Measurements from ENCODE around the gene SLCO4A1. TPM values are rescaled to one million over a fixed set of nuclear protein-coding genes. Genes with fewer than 3 reads are reported as not detected.
A peak's percentile ranks its signal among the peaks of the same experiment; 100 is the strongest.

Gene SLCO4A1
- total and polyA plus RNA-seq, 9 of the 15 experiments (the other 6 are each of a cell fraction or from before 2014, with no cell fraction given), result 1.6 to 21.9 (median 12.8) TPM

GRCh38 chr20:62708591-62709536, 66.6 kb downstream of the SLCO4A1 start, which contains the start of gene NTSR1:
TSS of gene NTSR1 (plus strand) at chr20:62708836. CDS start at chr20:62709208, 372 bp downstream.
- H2AFZ ChIP-seq (ENCODE audit: low read depth, low read length), result no peak within 1 kb of the TSS
- peaks cover 14 to 60% of the 10 kb centered on the region in 2 experiments for H3K4me1 ChIP-seq (replicated peaks in 1 of 2; ENCODE audit: control insufficient read depth in 2 of 2, insufficient read depth in 2 of 2, low read length in 2 of 2)
- H3K9ac ChIP-seq (ENCODE audit: insufficient read depth in 1 of 2, low read depth in 2 of 2, low read length in 2 of 2), result no peak within 1 kb of the TSS; a peak in 1 of 4 replicates
- no peak within 1 kb of the TSS for H3K4me3 ChIP-seq
- FAIRE-seq (no peak), ATAC-seq (no peak), DNase-seq (ENCODE audit: extremely low read depth in 1 of 4, low spot score in 3 of 4) (peak in 2 of 4 experiments; percentile 39 to 45)
- ChIA-PET CTCF (ENCODE audit: low intra/inter-chr PET ratio) (no interaction called here), POLR2A (interaction anchor here (0.6 kb wide), 2 partner anchors 14 to 85 kb away, joined by 3 read pairs; no protein-coding TSS in a partner anchor)
- H3K27me3 ChIP-seq (ENCODE audit: control insufficient read depth in 2 of 2, insufficient read depth in 2 of 2, low read length in 2 of 2), result peaks cover 36 to 63% of the 10 kb centered on the region in 2 experiments
- H4K20me1 ChIP-seq (replicated peaks; ENCODE audit: control insufficient read depth, insufficient read depth, low read length), result no peaks in the 10 kb centered on the region
- WGBS (ENCODE audit: insufficient coverage, low coverage, missing lambda C conversion rate), result 59% methylated on average over 45 of the region's 124 CpGs
- no peaks in the 10 kb centered on the region for H3K9me1 ChIP-seq (ENCODE audit: control insufficient read depth, insufficient read depth, low read length)
- in situ Hi-C loops (cut with MboI), result no loop called here
- no TSS peak for BruUV-seq (replicated peaks)
- TF ChIP-seq NFE2 (IDR thresholded peaks at IDR 0.05; ENCODE audit: low read depth) (no peak), ETV6 (IDR thresholded peaks at IDR 0.05; ENCODE audit: borderline replicate concordance in 1 of 2, low read depth in 2 of 2, low read length in 1 of 2) (no peak), ETV6 (CRISPR knock-in tag; IDR thresholded peaks at IDR 0.05; ENCODE audit: borderline replicate concordance) (no peak), HDAC6 (IDR thresholded peaks at IDR 0.05; ENCODE audit: low read depth, low read length) (0 out of 2 replicates have a peak, but pooled peaks have one; percentile 4), UBTF (IDR thresholded peaks at IDR 0.05; ENCODE audit: borderline replicate concordance in 1 of 2, low read depth in 2 of 2, low read length in 2 of 2) (0 out of 4 replicates have a peak, but pooled peaks of 1 of the 2 experiments have one; percentile 14), CBX2 (IDR thresholded peaks at IDR 0.05; ENCODE audit: insufficient read depth, low read length, poor library complexity, severe bottlenecking) (no peak), CHD1 (IDR thresholded peaks at IDR 0.05; ENCODE audit: low read length) (no peak), DACH1 (IDR thresholded peaks at IDR 0.05; ENCODE audit: partially characterized antibody) (no peak), ZNF280A (IDR thresholded peaks at IDR 0.05; ENCODE audit: low read depth, partially characterized antibody) (no peak), SMARCB1 (IDR thresholded peaks at IDR 0.05; ENCODE audit: insufficient read length, low read depth) (no peak), ETV5 (CRISPR knock-in tag; IDR thresholded peaks at IDR 0.05; ENCODE audit: low read depth) (no peak), RFX5 (IDR thresholded peaks at IDR 0.05; ENCODE audit: low read depth, low read length) (no peak), HNRNPL (IDR thresholded peaks at IDR 0.05; ENCODE audit: low read depth, low read length) (peak; percentile 61; the same call in 1 of the 2 replicates), HDAC3 (IDR thresholded peaks at IDR 0.05; ENCODE audit: borderline replicate concordance, partially characterized antibody) (no peak), SOX6 (IDR thresholded peaks at IDR 0.05) (no peak)
- H3K27ac ChIP-seq (ENCODE audit: extremely low read depth, low read depth, low read length), result no peak within 1 kb of the TSS
- no peaks in the 10 kb centered on the region for H3K79me2 ChIP-seq (ENCODE audit: control insufficient read depth, insufficient read depth, low read length)
- no peaks in the 10 kb centered on the region for H3K9me3 ChIP-seq (replicated peaks; ENCODE audit: control insufficient read depth, insufficient read depth, low read depth, low read length)
- no peaks in the 10 kb centered on the region for H3K36me3 ChIP-seq (ENCODE audit: control insufficient read depth, insufficient read depth, low read length)
- intact Hi-C loops (cut with micrococcal nuclease), result no loop called here
- no peak within 1 kb of the TSS for H3K4me2 ChIP-seq (ENCODE audit: insufficient read depth, low read length)

Measured in K562 (cell line).